Measurements from ENCODE around the gene SLC4A1AP. TPM values are rescaled to one million over a fixed set of nuclear protein-coding genes. Genes with fewer than 3 reads are reported as not detected.

The SLC4A1AP gene
- total and polyA plus RNA-seq, 9 of the 15 experiments (the other 6 are each of a cell fraction or from before 2014, with no cell fraction given): 8.1 to 40.5 (median 35.3) TPM

DNA sequence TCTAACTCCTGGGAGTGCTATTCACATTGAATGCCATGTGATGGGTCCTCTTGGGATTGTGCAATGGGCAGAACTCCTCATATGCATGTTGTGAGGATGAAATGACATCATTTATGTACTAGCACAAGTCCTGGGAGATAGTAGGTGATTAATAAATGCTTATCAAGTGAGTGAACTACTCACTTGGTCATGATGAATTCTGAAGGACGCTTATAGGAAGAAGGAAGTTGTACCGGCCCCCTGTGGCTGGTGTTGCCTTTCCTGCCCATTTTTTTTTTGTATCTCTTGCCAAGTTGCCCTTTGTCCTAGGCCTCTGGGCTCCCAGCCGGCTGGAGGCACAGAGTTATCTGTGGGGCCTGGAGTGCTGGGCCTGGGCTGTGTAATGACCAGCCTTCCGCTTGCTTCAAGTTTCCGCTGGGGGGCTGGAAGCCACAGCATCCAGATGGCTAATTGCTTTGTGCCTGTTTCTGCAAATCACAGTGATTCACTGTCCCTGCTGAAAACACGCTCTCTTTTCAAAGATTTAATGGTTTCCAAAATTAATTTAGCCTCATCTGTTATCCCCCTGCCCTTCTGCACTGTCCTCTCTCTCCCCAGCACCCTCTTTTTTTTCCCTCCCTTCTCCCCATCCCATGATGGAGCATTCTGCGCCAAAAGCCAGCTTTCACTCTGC lies 74.1 kb downstream of the SLC4A1AP start:
- ATAC-seq (no peak), DNase-seq (ENCODE audit: extremely low read depth in 1 of 4, low spot score in 3 of 4) (no peak), FAIRE-seq (no peak)
- Histone ChIP-seq H2AFZ (ENCODE audit: low read depth, low read length) (no peak overlapping the region), H3K27ac (ENCODE audit: extremely low read depth, low read depth, low read length) (no peak overlapping the region), H3K36me3 (ENCODE audit: control insufficient read depth, insufficient read depth, low read length) (no peaks in the 10 kb centered on the region), H3K79me2 (ENCODE audit: control insufficient read depth, insufficient read depth, low read length) (no peaks in the 10 kb centered on the region), H3K4me2 (ENCODE audit: insufficient read depth, low read length) (no peak overlapping the region), H4K20me1 (replicated peaks; ENCODE audit: control insufficient read depth, insufficient read depth, low read length) (no peaks in the 10 kb centered on the region), H3K27me3 (ENCODE audit: control insufficient read depth in 2 of 2, insufficient read depth in 2 of 2, low read length in 2 of 2) (peaks cover 5 to 25% of the 10 kb centered on the region in 2 experiments; a peak in 3 of 5 replicates), H3K9me1 (ENCODE audit: control insufficient read depth, insufficient read depth, low read length) (no peaks in the 10 kb centered on the region), H3K9ac (ENCODE audit: insufficient read depth in 1 of 2, low read depth in 2 of 2, low read length in 2 of 2) (no peak overlapping the region), H3K4me1 (replicated peaks in 1 of 2; ENCODE audit: control insufficient read depth in 2 of 2, insufficient read depth in 2 of 2, low read length in 2 of 2) (peaks cover 7 to 10% of the 10 kb centered on the region in 2 experiments; a peak in 3 of 5 replicates), H3K4me3 (no peak overlapping the region), H3K9me3 (replicated peaks; ENCODE audit: control insufficient read depth, insufficient read depth, low read depth, low read length) (no peaks in the 10 kb centered on the region)
- TF ChIP-seq CREM (IDR thresholded peaks at IDR 0.05; ENCODE audit: low read depth) (0 out of 2 replicates have a peak, but pooled peaks have one; percentile 19), CEBPB (tag; IDR thresholded peaks at IDR 0.05) (peak; percentile 50; the same call in 1 of the 2 replicates), CEBPG (CRISPR knock-in tag; IDR thresholded peaks at IDR 0.05) (no peak), CEBPG (tag; conservative IDR thresholded peaks at IDR 0.05 in 1 of 2, IDR thresholded peaks at IDR 0.05 in 1 of 2) (peak in 1 of 2 experiments; percentile 53; a peak in 2 of 4 replicates), ZBTB7A (IDR thresholded peaks at IDR 0.05; ENCODE audit: borderline replicate concordance, control insufficient read depth, low read depth, low read length) (no peak)
- 25% methylated on average over 6 of the region's 7 CpGs for WGBS (ENCODE audit: insufficient coverage, low coverage, missing lambda C conversion rate)
- ChIA-PET CTCF (ENCODE audit: low intra/inter-chr PET ratio) (no interaction called here), POLR2A (no interaction called here)
- in situ Hi-C loops (cut with MboI) (no loop called here), intact Hi-C loops (cut with micrococcal nuclease) (no loop called here)
- no TSS peak for BruUV-seq (replicated peaks)
